Measurements from ENCODE around the gene AIMP2.

DNA sequence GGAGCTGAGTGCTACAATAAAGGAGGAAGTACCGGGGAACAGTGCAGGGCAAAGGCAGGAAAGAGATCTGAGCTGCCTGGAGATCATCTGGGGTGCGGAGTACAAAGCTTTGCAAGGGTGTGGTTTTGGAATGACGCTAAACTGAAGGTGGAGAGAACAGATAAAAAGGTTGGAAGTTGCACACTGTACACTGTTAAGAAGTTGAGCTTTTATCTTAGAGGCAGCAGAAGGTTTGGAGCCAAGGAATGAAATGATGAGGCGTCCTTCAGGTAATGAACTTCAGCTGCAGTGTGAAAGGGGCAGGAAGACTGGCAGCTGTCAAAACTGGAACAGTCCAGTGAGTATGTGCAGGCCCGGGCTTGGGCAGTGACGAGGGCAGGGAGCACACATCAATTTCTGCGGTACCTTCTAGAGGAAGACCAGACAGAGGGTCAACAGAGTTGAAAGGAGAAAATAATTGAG lies 14.9 kb downstream of the AIMP2 start:
- TF ChIP-seq, protein P1, sequence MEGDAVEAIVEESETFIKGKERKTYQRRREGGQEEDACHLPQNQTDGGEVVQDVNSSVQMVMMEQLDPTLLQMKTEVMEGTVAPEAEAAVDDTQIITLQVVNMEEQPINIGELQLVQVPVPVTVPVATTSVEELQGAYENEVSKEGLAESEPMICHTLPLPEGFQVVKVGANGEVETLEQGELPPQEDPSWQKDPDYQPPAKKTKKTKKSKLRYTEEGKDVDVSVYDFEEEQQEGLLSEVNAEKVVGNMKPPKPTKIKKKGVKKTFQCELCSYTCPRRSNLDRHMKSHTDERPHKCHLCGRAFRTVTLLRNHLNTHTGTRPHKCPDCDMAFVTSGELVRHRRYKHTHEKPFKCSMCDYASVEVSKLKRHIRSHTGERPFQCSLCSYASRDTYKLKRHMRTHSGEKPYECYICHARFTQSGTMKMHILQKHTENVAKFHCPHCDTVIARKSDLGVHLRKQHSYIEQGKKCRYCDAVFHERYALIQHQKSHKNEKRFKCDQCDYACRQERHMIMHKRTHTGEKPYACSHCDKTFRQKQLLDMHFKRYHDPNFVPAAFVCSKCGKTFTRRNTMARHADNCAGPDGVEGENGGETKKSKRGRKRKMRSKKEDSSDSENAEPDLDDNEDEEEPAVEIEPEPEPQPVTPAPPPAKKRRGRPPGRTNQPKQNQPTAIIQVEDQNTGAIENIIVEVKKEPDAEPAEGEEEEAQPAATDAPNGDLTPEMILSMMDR (conservative IDR thresholded peaks at IDR 0.05; ENCODE audit: low read depth, low read length), result no peak
- no peak for TF ChIP-seq POLR2A (IDR thresholded peaks at IDR 0.05; ENCODE audit: low read depth, low read length)
- TF ChIP-seq MAZ (IDR thresholded peaks at IDR 0.05; ENCODE audit: borderline replicate concordance, low read depth, low read length), result no peak
- no peak for TF ChIP-seq MXI1 (IDR thresholded peaks at IDR 0.05; ENCODE audit: borderline replicate concordance, low read depth, low read length)
- no peak for TF ChIP-seq CEBPB (IDR thresholded peaks at IDR 0.05; ENCODE audit: low read depth, low read length)
